GM19025 (cell line): ENCODE data around the gene SFPQ.
"Not testable (repeated sequence)": the region's sequence is repeated elsewhere in the genome, so short reads cannot be mapped to it uniquely, and the experiment has no call there.

Source experiments
- ATAC-seq: cut with Tn5 transposase; IDR thresholded peaks from one replicate; pipeline ENCODE4 v1.9.1; 2021; ENCODE audit warnings: mild to moderate bottlenecking, low read depth, moderate library complexity; ENCODE audit not compliant: unreplicated experiment

Gene SFPQ

GRCh38 chr1:35145892-35146549 lies 46.9 kb downstream of the SFPQ start:
- not testable (repeated sequence) for ATAC-seq

- no peak for ATAC-seq
These were observed 49.0 kb downstream of the SFPQ start for GRCh38 chr1:35143737-35144508.

- not testable (repeated sequence) for ATAC-seq
These were observed 50.2 kb downstream of the SFPQ start for GRCh38 chr1:35142728-35143127.

- ATAC-seq = not testable (repeated sequence)
These were observed 50.7 kb downstream of the SFPQ start for GRCh38 chr1:35142294-35142693.

- ATAC-seq = not testable (repeated sequence)
These were observed 55.4 kb downstream of the SFPQ start for GRCh38 chr1:35137590-35137989.

GRCh38 chr1:35136780-35137179 lies 56.2 kb downstream of the SFPQ start:
- no peak for ATAC-seq
